PC-3 (cell line): Measurements from ENCODE around the gene LRRC71. TPM values are rescaled to one million over a fixed set of nuclear protein-coding genes. Genes with fewer than 3 reads are reported as not detected.

Experiments used
- ATAC-seq: fragments of 200-7000 bp; cut with Tn5 transposase; 2 replicates; pipeline ENCODE4 v1.9.1; 2020; ENCODE audit warnings: mild to moderate bottlenecking, moderate library complexity
- BruUV-seq: library from RNA; stranded (reverse); fragments of 400-500 nt; replicated peaks from 2 replicates; lab custom pipeline; 2021; lab: Mats Ljungman, UMichigan
- CTCF ChIA-PET: fragments of 300-600 bp; sonication (Branson Sonifier 250); formaldehyde crosslinking; loops from one replicate; lab custom pipeline; 2022; ENCODE audit warnings: antibody characterized with exemption; lab: Charles Lee
- POLR2A ChIA-PET: fragments of 300-600 bp; sonication (Branson Sonifier 250); formaldehyde crosslinking; loops from one replicate; lab custom pipeline; 2022; ENCODE audit warnings: antibody characterized with exemption; ENCODE audit not compliant: unreplicated experiment; lab: Charles Lee
- DNase-seq: peaks from one replicate; pipeline ENCODE4 v3.0.0-alpha.2; 2015
- H2AFZ ChIP-seq: fragments of 300-600 bp; sonication (generic); 2 replicates; pipeline ENCODE4 v1.6.0; 2016; ENCODE audit warnings: antibody characterized with exemption, low read length
- H3F3A ChIP-seq: fragments of 300-600 bp; sonication (generic); one replicate; pipeline ENCODE4 v1.6.0; 2017; ENCODE audit warnings: antibody characterized with exemption, low read length, control low read depth, mild to moderate bottlenecking; ENCODE audit not compliant: unreplicated experiment
- H3K27ac ChIP-seq: fragments of 300-600 bp; sonication (generic); 2 replicates; pipeline ENCODE4 v1.5.1; 2016; ENCODE audit warnings: mild to moderate bottlenecking, low read length
- H3K27me3 ChIP-seq: fragments of 300-600 bp; sonication (generic); 2 replicates; pipeline ENCODE4 v1.6.1; 2016; ENCODE audit warnings: low read length, mixed read lengths
- H3K36me3 ChIP-seq: fragments of 300-600 bp; sonication (generic); 2 replicates; pipeline ENCODE4 v1.6.1; 2016; ENCODE audit warnings: low read depth, mixed run types, low read length, mixed read lengths
- H3K4me1 ChIP-seq: fragments of 300-600 bp; sonication (generic); 2 replicates; pipeline ENCODE4 v1.5.1; 2016; ENCODE audit warnings: low read length; ENCODE audit not compliant: insufficient read depth
- H3K4me2 ChIP-seq: fragments of 300-600 bp; sonication (generic); 2 replicates; pipeline ENCODE4 v1.6.0; 2016; ENCODE audit warnings: low read length
- H3K4me3 ChIP-seq: fragments of 300-600 bp; sonication (generic); 2 replicates; pipeline ENCODE4 v1.5.1; 2016; ENCODE audit warnings: mild to moderate bottlenecking, low read length, mixed read lengths
- H3K79me2 ChIP-seq: fragments of 300-600 bp; sonication (generic); 2 replicates; pipeline ENCODE4 v1.6.1; 2017; ENCODE audit warnings: low read length, mixed read lengths
- H3K9ac ChIP-seq: fragments of 300-600 bp; sonication (generic); 2 replicates; pipeline ENCODE4 v1.6.0; 2016; ENCODE audit warnings: mild to moderate bottlenecking, low read length
- H3K9me2 ChIP-seq: fragments of 300-600 bp; sonication (generic); replicated peaks from 2 replicates; pipeline ENCODE4 v1.6.1; 2016; ENCODE audit warnings: mixed run types, low read length, mixed read lengths
- H3K9me3 ChIP-seq: fragments of 300-600 bp; sonication (generic); 2 replicates; pipeline ENCODE4 v1.6.1; 2016; ENCODE audit warnings: low read length, mixed read lengths
- H4K20me1 ChIP-seq: fragments of 300-600 bp; sonication (generic); 2 replicates; pipeline ENCODE4 v1.6.1; 2016; ENCODE audit warnings: low read length, mixed read lengths
- CTCF ChIP-seq: fragments of 300-600 bp; sonication (generic); conservative IDR thresholded peaks from 2 replicates; pipeline ENCODE4 v1.5.1; 2017; ENCODE audit warnings: antibody characterized with exemption, low read depth, mild to moderate bottlenecking, low read length
- EZH2 ChIP-seq: fragments of 300-600 bp; sonication (generic); IDR thresholded peaks from one replicate; pipeline ENCODE4 v1.6.1; 2017; ENCODE audit warnings: antibody characterized with exemption, mild to moderate bottlenecking, low read length; ENCODE audit not compliant: unreplicated experiment
- EZH2phosphoT487 ChIP-seq: fragments of 300-600 bp; sonication (generic); IDR thresholded peaks from 2 replicates; pipeline ENCODE4 v1.6.1; 2018; ENCODE audit warnings: mild to moderate bottlenecking, antibody characterized with exemption, low read length, borderline replicate concordance
- intact Hi-C: fragments of 100-400 bp; cut with micrococcal nuclease; formaldehyde crosslinking; loops from 2 replicates; pipeline ENCODE4 v1.9.0; 2023
- total RNA-seq: library from RNA; depleted of rRNA; stranded (reverse); fragments of >200 nt; gene quantifications from 2 replicates; pipeline ENCODE4 v1.2.3, GENCODE V29; 2014

LRRC71 gene
- total RNA-seq, 1 experiment from 2014 or later = 0.11 TPM

GRCh38 chr1:156876281-156876680 lies 44.2 kb upstream of the LRRC71 start:
- no peak overlapping the region for H2AFZ ChIP-seq
- no peak overlapping the region for H3K9ac ChIP-seq
- no peak overlapping the region for H3K27ac ChIP-seq
- H3K4me2 ChIP-seq = no peak overlapping the region
- no peak overlapping the region for H3K4me3 ChIP-seq
- no peak for TF ChIP-seq EZH2phosphoT487
- no peak for TF ChIP-seq CTCF
- no peak for TF ChIP-seq EZH2
- CTCF ChIA-PET = no interaction called here
- no peak for ATAC-seq
- no peaks in the 10 kb centered on the region for H3K27me3 ChIP-seq
- DNase-seq = no peak
- H3K9me3 ChIP-seq = no peaks in the 10 kb centered on the region
- no peaks in the 10 kb centered on the region for H3F3A ChIP-seq
- POLR2A ChIA-PET = no interaction called here
- no TSS peak for BruUV-seq
- peaks cover 4% of the 10 kb centered on the region for H3K4me1 ChIP-seq
- no peaks in the 10 kb centered on the region for H3K36me3 ChIP-seq
- no peaks in the 10 kb centered on the region for H4K20me1 ChIP-seq
- no peaks in the 10 kb centered on the region for H3K79me2 ChIP-seq
- intact Hi-C loops = no loop called here
- H3K9me2 ChIP-seq = no peaks in the 10 kb centered on the region

- no peaks in the 10 kb centered on the region for H3K27me3 ChIP-seq
- no TSS peak for BruUV-seq
- H3K9ac ChIP-seq = no peak overlapping the region
- no peaks in the 10 kb centered on the region for H3K9me3 ChIP-seq
- no peak overlapping the region for H2AFZ ChIP-seq
- no peak for TF ChIP-seq CTCF
- no peak for TF ChIP-seq EZH2phosphoT487
- no peak for TF ChIP-seq EZH2
- no peak for ATAC-seq
- H3K4me3 ChIP-seq = no peak overlapping the region
- CTCF ChIA-PET = no interaction called here
- H3F3A ChIP-seq = no peaks in the 10 kb centered on the region
- POLR2A ChIA-PET = no interaction called here
- intact Hi-C loops = no loop called here
- no peaks in the 10 kb centered on the region for H3K36me3 ChIP-seq
- no peaks in the 10 kb centered on the region for H3K4me1 ChIP-seq
- H3K9me2 ChIP-seq = no peaks in the 10 kb centered on the region
- no peak overlapping the region for H3K4me2 ChIP-seq
- H3K27ac ChIP-seq = no peak overlapping the region
- DNase-seq = no peak
- H4K20me1 ChIP-seq = no peaks in the 10 kb centered on the region
- H3K79me2 ChIP-seq = no peaks in the 10 kb centered on the region
Observed at GRCh38 chr1:156877433-156878170, 42.8 kb upstream of the LRRC71 start.

- DNase-seq (no peak), ATAC-seq (no peak)
- no peak overlapping the region for H3K4me2 ChIP-seq
- no peaks in the 10 kb centered on the region for H3K27me3 ChIP-seq
- H2AFZ ChIP-seq = no peak overlapping the region
- intact Hi-C loops = no loop called here
- no peaks in the 10 kb centered on the region for H3K36me3 ChIP-seq
- CTCF ChIA-PET = no interaction called here
- no peaks in the 10 kb centered on the region for H3K9me2 ChIP-seq
- no peak overlapping the region for H3K9ac ChIP-seq
- H4K20me1 ChIP-seq = no peaks in the 10 kb centered on the region
- no peak overlapping the region for H3K27ac ChIP-seq
- TF ChIP-seq EZH2phosphoT487 (no peak), EZH2 (no peak), CTCF (no peak)
- BruUV-seq = no TSS peak
- H3K4me3 ChIP-seq = no peak overlapping the region
- H3K4me1 ChIP-seq = no peaks in the 10 kb centered on the region
- H3K9me3 ChIP-seq = no peaks in the 10 kb centered on the region
- no peaks in the 10 kb centered on the region for H3F3A ChIP-seq
- no peaks in the 10 kb centered on the region for H3K79me2 ChIP-seq
- POLR2A ChIA-PET = no interaction called here
Observed at GRCh38 chr1:156879876-156880275, 40.6 kb upstream of the LRRC71 start.
